ELR (cell line): Measurements from ENCODE around the gene TMCC3.
"Not testable (repeated sequence)": the region's sequence is repeated elsewhere in the genome, so short reads cannot be mapped to it uniquely, and the experiment has no call there.

Experiments used
- DNase-seq: peaks from one replicate; pipeline ENCODE4 v3.0.0-alpha.2; 2015; ENCODE audit warnings: low read depth

The TMCC3 gene

GRCh38 chr12:94565683-94566082, 84.7 kb downstream of the TMCC3 start:
- no peak for DNase-seq

- no peak for DNase-seq
Observed at GRCh38 chr12:94563286-94563685, 87.1 kb downstream of the TMCC3 start.

GRCh38 chr12:94561943-94562411, 88.4 kb downstream of the TMCC3 start:
- DNase-seq = peak; percentile 37

- peak; percentile 91 for DNase-seq
Observed at GRCh38 chr12:94560431-94561221, 89.7 kb downstream of the TMCC3 start.

- no peak for DNase-seq
Observed at GRCh38 chr12:94558612-94559011, 91.7 kb downstream of the TMCC3 start.

- no peak for DNase-seq
Observed at GRCh38 chr12:94557746-94558295, 92.5 kb downstream of the TMCC3 start.

- no peak for DNase-seq
Observed at GRCh38 chr12:94555687-94556086, 94.7 kb downstream of the TMCC3 start.

- no peak for DNase-seq
Observed at GRCh38 chr12:94553875-94554274, 96.5 kb downstream of the TMCC3 start.

GRCh38 chr12:94553130-94553519, 97.2 kb downstream of the TMCC3 start:
- DNase-seq = peak; percentile 93

- no peak for DNase-seq
Observed at GRCh38 chr12:94551810-94552209, 98.5 kb downstream of the TMCC3 start.

- no peak for DNase-seq
Observed at GRCh38 chr12:94550964-94551363, 99.4 kb downstream of the TMCC3 start.

GRCh38 chr12:94548833-94549232, 101.5 kb downstream of the TMCC3 start:
- not testable (repeated sequence) for DNase-seq

- DNase-seq = peak; percentile 84
Observed at GRCh38 chr12:94545935-94546771, 104.2 kb downstream of the TMCC3 start.

GRCh38 chr12:94544355-94544754, 106.0 kb downstream of the TMCC3 start:
- no peak for DNase-seq

GRCh38 chr12:94538318-94538717, 112.0 kb downstream of the TMCC3 start:
- no peak for DNase-seq

GRCh38 chr12:94536040-94536965, 114.1 kb downstream of the TMCC3 start:
- no peak for DNase-seq

GRCh38 chr12:94535510-94535921, 114.8 kb downstream of the TMCC3 start:
- no peak for DNase-seq

GRCh38 chr12:94534774-94535509, 115.4 kb downstream of the TMCC3 start:
- no peak for DNase-seq

- no peak for DNase-seq
Observed at GRCh38 chr12:94534278-94534677, 116.1 kb downstream of the TMCC3 start.

GRCh38 chr12:94532490-94533422, 117.6 kb downstream of the TMCC3 start:
- peak; percentile 76 for DNase-seq
